HepG2 (cell line): ENCODE data around the gene ENAH. TPM values are rescaled to one million over a fixed set of nuclear protein-coding genes. Genes with fewer than 3 reads are reported as not detected.

Experiments used
- ATAC-seq: fragments of 200-7000 bp; cut with Tn5 transposase; 3 replicates; pipeline ENCODE4 v1.9.1; 2020; ENCODE audit warnings: mild to moderate bottlenecking, moderate library complexity
- BruUV-seq: library from RNA; stranded (reverse); fragments of 400-500 nt; replicated peaks from 2 replicates; lab custom pipeline; 2021; lab: Mats Ljungman, UMichigan
- CTCF ChIA-PET: fragments of 300-600 bp; formaldehyde crosslinking; extraction: SDS; loops from one replicate; lab custom pipeline; 2021; ENCODE audit warnings: low total read pairs, inconsistent platforms, low intra/inter-chr PET ratio; lab: Yijun Ruan, JAX
- POLR2A ChIA-PET: fragments of 350-600 bp; sonication (Branson Sonifier 250); formaldehyde crosslinking; loops from one replicate; lab custom pipeline; 2020; ENCODE audit warnings: antibody characterized with exemption, inconsistent platforms; lab: Yijun Ruan, JAX
- DNase-seq: peaks from one replicate; pipeline ENCODE4 v3.0.0-alpha.2; 2015; ENCODE audit warnings: low spot score
- FAIRE-seq: peaks from 3 replicates; lab custom pipeline; 2011; peaks lifted over from hg19 to GRCh38; lab: Jason Lieb, UNC
- H2AFZ ChIP-seq: one replicate; pipeline ENCODE4 v1.6.1; 2011; ENCODE audit warnings: low read length, inconsistent platforms
- H3K27ac ChIP-seq: fragments of 300-600 bp; 3 replicates; pipeline ENCODE4 v1.8.0; 2011; ENCODE audit warnings: mixed run types, mild to moderate bottlenecking, mixed read lengths, low read length, inconsistent platforms; ENCODE audit not compliant: insufficient read depth; ENCODE audit errors: extremely low read length
- H3K27me3 ChIP-seq, 2 experiments: fragments of 200-600 bp in 1 of 2; 2 replicates in 1 of 2; 3 replicates in 1 of 2; pipeline versions ENCODE4 v1.6.0 to v1.8.0; 2011; ENCODE audit warnings: low read length in 2 of 2, mild to moderate bottlenecking in 2 of 2, moderate library complexity in 2 of 2, inconsistent platforms in 1 of 2; ENCODE audit not compliant: insufficient read depth in 2 of 2, control insufficient read depth in 1 of 2
- H3K36me3 ChIP-seq, 2 experiments: fragments of 200-600 bp in 1 of 2; replicated peaks in 1 of 2; 2 replicates in 1 of 2; 3 replicates in 1 of 2; pipeline versions ENCODE4 v1.5.1 to v1.8.0; 2011; ENCODE audit warnings: low read length in 2 of 2, inconsistent platforms in 1 of 2; ENCODE audit not compliant: insufficient read depth in 2 of 2, control insufficient read depth in 1 of 2
- H3K4me1 ChIP-seq: 2 replicates; pipeline ENCODE4 v1.5.1; 2012; ENCODE audit warnings: low read length, inconsistent platforms; ENCODE audit not compliant: insufficient read depth
- H3K4me2 ChIP-seq: 2 replicates; pipeline ENCODE4 v1.6.0; 2011; ENCODE audit warnings: low read depth, low read length, inconsistent platforms
- H3K4me3 ChIP-seq, 3 experiments: fragments of 200-600 bp in 1 of 3; sonication (generic), shearing (Covaris generic) in 1 of 3; replicated peaks in 1 of 3; 2 replicates each; pipeline ENCODE4 v1.5.1; 2011 to 2016; ENCODE audit warnings: low read length in 3 of 3, inconsistent platforms in 2 of 3, low read depth in 2 of 3, mild to moderate bottlenecking in 2 of 3, control low read depth in 1 of 3, mixed read lengths in 1 of 3; ENCODE audit not compliant: insufficient read depth in 1 of 3
- H3K79me2 ChIP-seq: one replicate; pipeline ENCODE4 v1.6.1; 2011; ENCODE audit warnings: low read length, inconsistent platforms; ENCODE audit not compliant: insufficient read depth
- H3K9ac ChIP-seq: 2 replicates; pipeline ENCODE4 v1.6.0; 2011; ENCODE audit warnings: mild to moderate bottlenecking, low read depth, low read length, inconsistent platforms; ENCODE audit not compliant: insufficient read depth
- H3K9me3 ChIP-seq: 2 replicates; pipeline ENCODE4 v1.5.1; 2012; ENCODE audit warnings: mild to moderate bottlenecking, low read length
- H4K20me1 ChIP-seq: 2 replicates; pipeline ENCODE4 v1.6.0; 2011; ENCODE audit warnings: inconsistent platforms, mild to moderate bottlenecking, low read length, moderate library complexity; ENCODE audit not compliant: insufficient read depth
- ATRX ChIP-seq: sonication (generic); formaldehyde crosslinking; IDR thresholded peaks from 2 replicates; pipeline ENCODE4 v1.4.0; 2020; ENCODE audit warnings: missing genetic modification reagents, borderline replicate concordance
- BRCA1 ChIP-seq: sonication (generic); formaldehyde crosslinking; IDR thresholded peaks from 2 replicates; pipeline ENCODE4 v1.4.0; 2020; ENCODE audit warnings: missing genetic modification reagents
- CAMTA2 ChIP-seq: sonication (generic); formaldehyde crosslinking; IDR thresholded peaks from 2 replicates; pipeline ENCODE4 v1.4.0; 2020; ENCODE audit warnings: mild to moderate bottlenecking, missing genetic modification reagents, borderline replicate concordance
- EED ChIP-seq: sonication (generic); formaldehyde crosslinking; IDR thresholded peaks from 2 replicates; pipeline ENCODE4 v1.5.0; 2020; ENCODE audit warnings: mild to moderate bottlenecking, missing genetic modification reagents
- ELF3 ChIP-seq: IDR thresholded peaks from 2 replicates; pipeline ENCODE4 v1.6.1; 2016; ENCODE audit warnings: missing genetic modification reagents, missing compliant biosample characterization
- HMG20A ChIP-seq: IDR thresholded peaks from 2 replicates; pipeline ENCODE4 v1.6.1; 2016; ENCODE audit warnings: borderline replicate concordance
- JARID2 ChIP-seq: sonication (generic); formaldehyde crosslinking; IDR thresholded peaks from 2 replicates; pipeline ENCODE4 v1.8.1; 2023; ENCODE audit warnings: missing genetic modification reagents, inconsistent platforms; ENCODE audit not compliant: insufficient replicate concordance
- JUNB ChIP-seq: sonication (generic); formaldehyde crosslinking; IDR thresholded peaks from 2 replicates; pipeline ENCODE4 v1.8.0; 2022; ENCODE audit warnings: missing genetic modification reagents, mild to moderate bottlenecking, borderline replicate concordance
- PBX2 ChIP-seq: IDR thresholded peaks from 2 replicates; pipeline ENCODE4 v1.6.1; 2016; ENCODE audit warnings: control low read depth
- SOX5 ChIP-seq: IDR thresholded peaks from 2 replicates; pipeline ENCODE4 v1.6.1; 2016; ENCODE audit warnings: borderline replicate concordance
- SRF ChIP-seq: IDR thresholded peaks from 2 replicates; pipeline ENCODE4 v1.6.1; 2011; ENCODE audit warnings: mild to moderate bottlenecking, low read depth, low read length, moderate library complexity
- TBL1XR1 ChIP-seq: fragments of 150-350 bp; IDR thresholded peaks from 2 replicates; pipeline ENCODE4 v1.6.1; 2014; ENCODE audit warnings: borderline replicate concordance, low read length; ENCODE audit not compliant: partially characterized antibody
- ZFP36 ChIP-seq: fragments of 150-350 bp; IDR thresholded peaks from 2 replicates; pipeline ENCODE4 v1.6.1; 2018; ENCODE audit warnings: borderline replicate concordance, low read length, low read depth; ENCODE audit not compliant: partially characterized antibody
- ZNF496 ChIP-seq: sonication (generic); formaldehyde crosslinking; IDR thresholded peaks from 2 replicates; pipeline ENCODE4 v1.8.1; 2023; ENCODE audit warnings: mild to moderate bottlenecking, moderate library complexity, missing genetic modification reagents; ENCODE audit not compliant: insufficient replicate concordance
- ZNF83 ChIP-seq: sonication (generic); formaldehyde crosslinking; IDR thresholded peaks from 2 replicates; pipeline ENCODE4 v1.4.0; 2020; ENCODE audit warnings: missing genetic modification reagents, mild to moderate bottlenecking, borderline replicate concordance
- WGBS: methylation state at CpG from one replicate; pipeline ENCODE4 v1.1.6; 2017; ENCODE audit warnings: low lambda C conversion rate; 5-methylcytosine and 5-hydroxymethylcytosine counted together
- in situ Hi-C: cut with HindIII; loops from 2 replicates; pipeline ENCODE4 v1.10.0; 2017; ENCODE audit warnings: low pct_unique_long_range_greater_than_20kb; ENCODE audit not compliant: extremely low pct_ligation_motif_present
- intact Hi-C: fragments of 100-400 bp; cut with micrococcal nuclease; formaldehyde crosslinking; loops from one replicate; pipeline ENCODE4 v1.10.0; 2022; ENCODE audit not compliant: unreplicated experiment
- polyA plus RNA-seq, 8 experiments: library from polyadenylated mRNA; depleted of rRNA in 3 of 8; stranded (reverse) in 7 of 8; unstranded in 1 of 8; fragments of >200 nt; fragmentation: Illumina TruSeq in 4 of 8; extraction: Trizol in 4 of 8; gene quantifications; 2 replicates each; pipeline versions ENCODE4 v1.2.1 to v1.2.3, GENCODE V29; 2011 to 2016; ENCODE audit warnings: low read depth in 4 of 8, missing spikeins in 1 of 8, mixed read lengths in 1 of 8; ENCODE audit not compliant: insufficient read depth in 1 of 8
- total RNA-seq, 5 experiments: library from RNA; depleted of rRNA; stranded (reverse); fragments of >200 nt; fragmentation: Illumina TruSeq; extraction: Trizol; gene quantifications; 2 replicates each; pipeline ENCODE4 v1.2.3, GENCODE V29; 2016; ENCODE audit warnings: low read depth in 1 of 5
- TF ChIP-seq, protein P1 (sequence below): sonication (generic); formaldehyde crosslinking; conservative IDR thresholded peaks from 2 replicates; pipeline ENCODE4 v1.4.0; 2020; ENCODE audit warnings: missing genetic modification reagents
- TF ChIP-seq, protein P2 (sequence below): sonication (generic); formaldehyde crosslinking; IDR thresholded peaks from 2 replicates; pipeline ENCODE4 v1.5.0; 2020; ENCODE audit warnings: missing genetic modification reagents, mild to moderate bottlenecking, borderline replicate concordance

ENAH gene
- total and polyA plus RNA-seq, 2 of the 13 experiments (the other 11 are each of a cell fraction or from before 2014, with no cell fraction given): 22.1 to 58.3 TPM

- no peak overlapping the region for H3K27ac ChIP-seq
- no peak for ATAC-seq
- no peaks in the 10 kb centered on the region for H3K27me3 ChIP-seq
- peaks cover 4% of the 10 kb centered on the region; the same call in 1 of the 2 replicates for H3K9me3 ChIP-seq
- no peak overlapping the region for H3K4me2 ChIP-seq
- in situ Hi-C loops: no loop called here
- CTCF ChIA-PET: no interaction called here
- H3K79me2 ChIP-seq: no peaks in the 10 kb centered on the region
- TF ChIP-seq, protein P1, sequence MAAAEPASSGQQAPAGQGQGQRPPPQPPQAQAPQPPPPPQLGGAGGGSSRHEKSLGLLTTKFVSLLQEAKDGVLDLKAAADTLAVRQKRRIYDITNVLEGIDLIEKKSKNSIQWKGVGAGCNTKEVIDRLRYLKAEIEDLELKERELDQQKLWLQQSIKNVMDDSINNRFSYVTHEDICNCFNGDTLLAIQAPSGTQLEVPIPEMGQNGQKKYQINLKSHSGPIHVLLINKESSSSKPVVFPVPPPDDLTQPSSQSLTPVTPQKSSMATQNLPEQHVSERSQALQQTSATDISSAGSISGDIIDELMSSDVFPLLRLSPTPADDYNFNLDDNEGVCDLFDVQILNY (CRISPR knock-in tag): no peak
- TF ChIP-seq PBX2 (CRISPR knock-in tag) (no peak), SOX5 (CRISPR knock-in tag) (no peak), ZFP36 (no peak), HMG20A (no peak), JUNB (CRISPR knock-in tag) (no peak), SRF (no peak), ZNF496 (CRISPR knock-in tag) (no peak), TBL1XR1 (no peak), EED (CRISPR knock-in tag) (no peak), BRCA1 (CRISPR knock-in tag) (no peak), ZNF83 (CRISPR knock-in tag) (no peak), ELF3 (CRISPR knock-in tag) (no peak), CAMTA2 (CRISPR knock-in tag) (no peak), ATRX (CRISPR knock-in tag) (no peak), JARID2 (no peak)
- TF ChIP-seq, protein P2, sequence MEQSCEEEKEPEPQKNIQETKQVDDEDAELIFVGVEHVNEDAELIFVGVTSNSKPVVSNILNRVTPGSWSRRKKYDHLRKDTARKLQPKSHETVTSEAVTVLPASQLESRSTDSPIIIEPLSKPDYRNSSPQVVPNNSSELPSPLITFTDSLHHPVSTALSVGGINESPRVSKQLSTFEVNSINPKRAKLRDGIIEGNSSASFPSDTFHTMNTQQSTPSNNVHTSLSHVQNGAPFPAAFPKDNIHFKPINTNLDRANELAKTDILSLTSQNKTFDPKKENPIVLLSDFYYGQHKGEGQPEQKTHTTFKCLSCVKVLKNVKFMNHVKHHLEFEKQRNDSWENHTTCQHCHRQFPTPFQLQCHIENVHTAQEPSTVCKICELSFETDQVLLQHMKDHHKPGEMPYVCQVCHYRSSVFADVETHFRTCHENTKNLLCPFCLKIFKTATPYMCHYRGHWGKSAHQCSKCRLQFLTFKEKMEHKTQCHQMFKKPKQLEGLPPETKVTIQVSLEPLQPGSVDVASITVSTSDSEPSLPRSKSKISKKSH (CRISPR knock-in tag): no peak
- TF ChIP-seq, all 625 proteins: peak for 0
- POLR2A ChIA-PET: no interaction called here
- Histone ChIP-seq H3K9ac (no peak overlapping the region), H3K4me3 (no peak overlapping the region), H3K36me3 (peaks cover 5 to 12% of the 10 kb centered on the region in 2 experiments; a peak in 3 of 5 replicates), H2AFZ (no peak overlapping the region), H4K20me1 (no peaks in the 10 kb centered on the region), H3K4me1 (no peaks in the 10 kb centered on the region)
- intact Hi-C loops: no loop called here
- DNase-seq: no peak
- BruUV-seq: no TSS peak
- WGBS: 95% methylated on average over 2 of the region's 2 CpGs
- no peak for FAIRE-seq
Observed at GRCh38 chr1:225559326-225559725, 93.6 kb downstream of the ENAH start.
